ENCODE data around the gene ASMTL.
A peak's percentile ranks its signal among the peaks of the same experiment; 100 is the strongest.

Gene ASMTL

GRCh38 chrX:1357993-1358392 lies 94.7 kb downstream of the ASMTL start:
- Mint-ChIP-seq H3K36me3 (peaks cover 42% of the 10 kb centered on the region), H3K4me1 (peaks cover 7% of the 10 kb centered on the region), H3K27ac (no peak overlapping the region), H3K9me3 (peaks cover 17% of the 10 kb centered on the region), H3K4me3 (no peak overlapping the region), H3K27me3 (no peaks in the 10 kb centered on the region)
- ATAC-seq, result no peak

DNA sequence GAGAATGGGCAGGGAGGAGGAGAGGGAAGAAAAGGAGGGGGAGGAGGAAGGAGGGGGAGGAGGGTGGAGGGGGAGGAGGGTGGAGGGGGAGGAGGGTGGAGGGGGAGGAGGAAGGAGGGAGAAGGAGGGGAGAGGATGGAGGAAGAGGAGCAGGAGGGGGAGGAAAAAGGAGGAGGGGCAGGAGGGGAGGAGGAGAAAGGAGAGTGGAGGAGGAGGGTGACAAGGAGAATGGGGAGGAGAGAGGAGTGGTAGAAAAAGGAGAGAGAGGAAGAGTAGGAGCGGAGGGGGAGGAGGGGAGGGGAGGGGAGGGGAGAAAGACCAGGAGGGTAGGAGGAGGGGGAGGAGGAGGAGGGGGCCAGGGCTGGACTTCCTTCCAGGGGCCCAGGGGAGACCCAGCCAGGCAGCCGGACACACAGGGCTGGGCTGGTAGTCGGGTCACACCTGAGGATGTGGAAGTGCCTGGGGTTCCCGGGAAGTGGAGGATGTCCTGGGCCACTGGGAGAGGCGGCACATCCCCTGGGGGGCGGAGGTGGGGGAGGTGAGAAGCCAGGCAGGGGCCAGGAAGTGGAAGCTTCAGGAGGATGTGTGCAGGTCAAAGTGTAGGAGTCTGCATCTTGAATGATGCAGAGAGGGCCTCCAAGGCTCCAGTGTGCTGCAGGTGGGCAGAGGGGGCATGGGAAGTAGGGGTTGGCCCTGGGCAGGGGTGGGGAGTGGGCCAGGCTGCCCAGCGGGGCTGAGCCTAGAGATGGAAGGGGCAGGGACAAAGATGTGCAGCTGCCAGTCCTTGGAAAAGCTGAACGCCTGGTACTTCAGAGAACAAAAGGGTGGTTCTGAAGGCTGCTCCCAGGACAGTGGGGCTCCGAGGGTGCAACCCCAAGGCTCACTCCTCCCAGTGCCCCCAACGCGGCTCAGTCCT lies 97.3 kb downstream of the ASMTL start:
- no peak overlapping the region for H3K4me3 Mint-ChIP-seq
- no peaks in the 10 kb centered on the region for H3K27me3 Mint-ChIP-seq
- H3K9me3 Mint-ChIP-seq, result peaks cover 17% of the 10 kb centered on the region
- no peak overlapping the region for H3K27ac Mint-ChIP-seq
- H3K4me1 Mint-ChIP-seq, result peaks cover 7% of the 10 kb centered on the region
- peaks cover 24% of the 10 kb centered on the region for H3K36me3 Mint-ChIP-seq
- peak; percentile 65 for ATAC-seq

DNA sequence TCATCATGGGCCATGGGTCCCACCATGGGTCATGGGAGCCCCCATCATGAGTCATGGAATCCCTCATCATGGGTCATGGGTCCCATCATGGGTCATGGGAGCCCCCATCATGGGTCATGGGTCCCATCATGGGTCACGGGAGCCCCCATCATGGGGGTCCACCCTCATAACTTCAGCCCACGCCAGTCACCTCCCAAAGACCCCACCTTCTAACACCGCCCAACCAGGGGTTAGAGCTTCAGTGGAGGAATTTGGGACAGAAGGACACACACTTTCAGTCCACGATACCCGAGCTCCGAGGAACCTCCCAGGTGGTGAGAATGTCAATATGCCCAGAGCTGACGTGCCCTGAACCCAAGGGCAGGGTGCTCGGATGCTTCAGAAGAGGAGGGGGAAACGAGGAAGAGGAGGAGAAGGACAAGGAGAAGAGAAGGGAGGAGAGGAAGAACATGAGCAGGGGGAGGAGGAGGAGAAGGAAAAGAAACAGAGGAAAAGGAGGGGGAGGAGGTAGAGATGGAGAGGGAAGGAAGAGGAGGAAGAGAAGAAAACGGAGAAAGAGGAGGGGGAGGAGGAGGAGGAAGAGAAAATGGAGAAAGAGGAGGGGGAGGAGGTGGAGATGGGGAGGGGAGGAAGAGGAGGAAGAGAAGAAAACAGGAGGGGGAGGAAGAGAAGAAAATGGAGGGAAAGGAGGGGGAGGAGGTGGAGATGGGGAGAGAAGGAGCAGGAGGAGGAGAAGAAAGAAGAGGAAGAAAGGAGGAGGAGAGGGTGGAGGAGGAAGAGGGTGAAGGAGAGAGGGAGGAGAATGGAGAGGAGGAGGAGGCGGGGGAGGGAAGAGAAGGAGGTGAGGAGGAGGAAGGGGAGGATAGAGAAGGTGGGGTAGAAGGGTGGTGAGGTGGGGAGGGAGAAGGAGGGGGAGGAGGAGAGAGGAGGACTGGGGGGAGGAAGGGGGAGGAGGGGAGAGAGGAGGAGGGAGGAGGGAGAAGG lies 98.4 kb downstream of the ASMTL start:
- H3K4me1 Mint-ChIP-seq, result peaks cover 7% of the 10 kb centered on the region
- H3K27me3 Mint-ChIP-seq, result no peaks in the 10 kb centered on the region
- no peak for ATAC-seq
- peaks cover 6% of the 10 kb centered on the region for H3K9me3 Mint-ChIP-seq
- no peak overlapping the region for H3K4me3 Mint-ChIP-seq
- no peak overlapping the region for H3K27ac Mint-ChIP-seq
- peaks cover 14% of the 10 kb centered on the region for H3K36me3 Mint-ChIP-seq
